ENCODE data around the gene PXDN.

The PXDN gene

DNA sequence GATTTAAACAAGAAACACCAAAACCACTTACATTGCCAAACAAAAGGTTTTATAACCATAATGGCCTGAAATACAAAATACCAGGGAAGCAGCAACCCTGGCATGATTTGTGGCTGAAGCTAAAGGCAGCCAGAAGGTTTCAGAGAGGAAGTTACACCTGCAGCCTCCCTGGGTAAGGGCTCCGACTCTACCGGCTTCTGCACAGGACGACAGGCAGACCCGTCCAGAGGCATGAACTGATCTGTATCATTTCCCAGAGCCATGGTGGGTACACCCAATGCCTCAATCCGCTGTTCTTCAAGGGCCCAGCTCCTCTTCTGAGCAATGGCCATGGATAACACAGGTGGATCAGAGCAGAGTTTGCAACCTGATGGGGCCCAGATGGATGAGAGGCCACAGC lies 71.6 kb downstream of the PXDN start:
- Histone ChIP-seq H3K36me3 (peaks cover 44% of the 10 kb centered on the region), H3K27ac (no peak overlapping the region), H3K4me3 (ENCODE audit: low read depth, low read length) (no peak overlapping the region), H3K27me3 (ENCODE audit: insufficient read depth, low read depth, severe bottlenecking) (no peaks in the 10 kb centered on the region), H3K9me3 (ENCODE audit: severe bottlenecking) (no peaks in the 10 kb centered on the region)
- no peak for DNase-seq
- TF ChIP-seq, protein P1, sequence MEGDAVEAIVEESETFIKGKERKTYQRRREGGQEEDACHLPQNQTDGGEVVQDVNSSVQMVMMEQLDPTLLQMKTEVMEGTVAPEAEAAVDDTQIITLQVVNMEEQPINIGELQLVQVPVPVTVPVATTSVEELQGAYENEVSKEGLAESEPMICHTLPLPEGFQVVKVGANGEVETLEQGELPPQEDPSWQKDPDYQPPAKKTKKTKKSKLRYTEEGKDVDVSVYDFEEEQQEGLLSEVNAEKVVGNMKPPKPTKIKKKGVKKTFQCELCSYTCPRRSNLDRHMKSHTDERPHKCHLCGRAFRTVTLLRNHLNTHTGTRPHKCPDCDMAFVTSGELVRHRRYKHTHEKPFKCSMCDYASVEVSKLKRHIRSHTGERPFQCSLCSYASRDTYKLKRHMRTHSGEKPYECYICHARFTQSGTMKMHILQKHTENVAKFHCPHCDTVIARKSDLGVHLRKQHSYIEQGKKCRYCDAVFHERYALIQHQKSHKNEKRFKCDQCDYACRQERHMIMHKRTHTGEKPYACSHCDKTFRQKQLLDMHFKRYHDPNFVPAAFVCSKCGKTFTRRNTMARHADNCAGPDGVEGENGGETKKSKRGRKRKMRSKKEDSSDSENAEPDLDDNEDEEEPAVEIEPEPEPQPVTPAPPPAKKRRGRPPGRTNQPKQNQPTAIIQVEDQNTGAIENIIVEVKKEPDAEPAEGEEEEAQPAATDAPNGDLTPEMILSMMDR (IDR thresholded peaks at IDR 0.05; ENCODE audit: low read depth, low read length) = no peak

DNA sequence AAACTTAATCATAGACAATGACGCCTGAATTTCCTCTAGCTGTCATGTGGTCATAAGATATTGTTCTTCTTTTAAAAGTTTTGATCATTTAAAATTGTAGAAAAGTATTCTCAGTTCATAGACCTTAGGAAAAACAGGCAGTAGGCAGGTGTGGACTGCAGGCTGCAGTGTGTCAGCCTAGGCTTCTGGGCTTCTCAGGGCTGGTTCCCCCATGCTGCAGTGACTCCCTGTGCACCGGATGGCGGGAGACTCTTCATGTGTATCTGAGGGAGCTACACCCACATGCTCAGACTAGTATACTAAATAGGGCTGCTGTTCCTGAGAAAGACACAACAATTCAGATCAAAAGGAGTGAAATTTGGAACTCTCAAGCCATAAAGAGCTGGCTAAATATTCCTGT lies 72.4 kb downstream of the PXDN start:
- DNase-seq = no peak
- TF ChIP-seq, protein P1 (IDR thresholded peaks at IDR 0.05; ENCODE audit: low read depth, low read length) = no peak
- Histone ChIP-seq H3K27me3 (ENCODE audit: insufficient read depth, low read depth, severe bottlenecking) (no peaks in the 10 kb centered on the region), H3K27ac (no peak overlapping the region), H3K4me3 (ENCODE audit: low read depth, low read length) (no peak overlapping the region), H3K36me3 (peaks cover 38% of the 10 kb centered on the region), H3K9me3 (ENCODE audit: severe bottlenecking) (no peaks in the 10 kb centered on the region)

- H3K36me3 ChIP-seq = peaks cover 32% of the 10 kb centered on the region
- no peaks in the 10 kb centered on the region for H3K27me3 ChIP-seq (ENCODE audit: insufficient read depth, low read depth, severe bottlenecking)
- H3K27ac ChIP-seq = no peak overlapping the region
- no peak overlapping the region for H3K4me3 ChIP-seq (ENCODE audit: low read depth, low read length)
- TF ChIP-seq, protein P1 (IDR thresholded peaks at IDR 0.05; ENCODE audit: low read depth, low read length) = no peak
- DNase-seq = no peak
- H3K9me3 ChIP-seq (ENCODE audit: severe bottlenecking) = no peaks in the 10 kb centered on the region
These were observed 73.7 kb downstream of the PXDN start for GRCh38 chr2:1670636-1671035.

DNA sequence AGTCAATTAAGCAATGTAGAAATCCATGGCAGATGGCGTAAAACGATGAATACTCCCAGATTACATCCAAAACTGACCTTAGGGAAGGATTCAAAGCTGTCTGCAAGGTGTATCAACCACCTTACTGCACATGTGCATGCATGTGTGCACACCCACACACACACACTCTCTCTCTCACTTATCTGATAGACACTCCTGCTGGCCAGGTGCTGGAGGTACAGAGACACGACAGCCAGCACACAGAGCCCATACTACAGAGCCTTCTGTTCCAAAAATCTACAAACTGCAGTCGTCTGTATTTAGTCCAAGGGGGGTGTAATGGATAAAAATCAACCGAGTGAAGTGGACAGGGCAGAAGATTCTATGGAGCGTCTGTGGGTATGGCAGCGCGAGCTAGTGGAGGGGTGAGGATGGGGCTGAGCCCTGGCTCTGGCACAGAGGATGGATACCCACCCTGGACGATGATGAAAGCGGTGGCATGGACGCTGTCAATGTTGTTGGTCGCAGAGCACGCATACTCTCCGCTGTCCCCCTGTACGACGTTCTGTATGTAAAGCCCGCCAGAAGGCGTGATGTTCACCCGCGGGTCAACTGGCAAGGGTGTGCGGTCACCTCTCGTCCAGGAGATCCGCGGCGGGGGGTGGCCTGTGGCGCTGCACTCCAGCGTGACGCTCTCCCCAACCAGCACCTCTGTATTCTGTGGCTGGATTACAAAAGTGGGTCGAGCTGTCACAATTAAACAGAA lies 78.4 kb downstream of the PXDN start:
- TF ChIP-seq, protein P1 (IDR thresholded peaks at IDR 0.05; ENCODE audit: low read depth, low read length) = no peak
- H3K4me3 ChIP-seq (ENCODE audit: low read depth, low read length) = no peak overlapping the region
- H3K36me3 ChIP-seq = peaks cover 30% of the 10 kb centered on the region
- no peaks in the 10 kb centered on the region for H3K27me3 ChIP-seq (ENCODE audit: insufficient read depth, low read depth, severe bottlenecking)
- H3K9me3 ChIP-seq (ENCODE audit: severe bottlenecking) = no peaks in the 10 kb centered on the region
- H3K27ac ChIP-seq = no peak overlapping the region
- no peak for DNase-seq

- H3K36me3 ChIP-seq = peaks cover 38% of the 10 kb centered on the region
- no peak overlapping the region for H3K4me3 ChIP-seq (ENCODE audit: low read depth, low read length)
- no peak overlapping the region for H3K27ac ChIP-seq
- H3K9me3 ChIP-seq (ENCODE audit: severe bottlenecking) = no peaks in the 10 kb centered on the region
- DNase-seq = no peak
- TF ChIP-seq, protein P1 (IDR thresholded peaks at IDR 0.05; ENCODE audit: low read depth, low read length) = no peak
- no peaks in the 10 kb centered on the region for H3K27me3 ChIP-seq (ENCODE audit: insufficient read depth, low read depth, severe bottlenecking)
These were observed 79.6 kb downstream of the PXDN start for GRCh38 chr2:1664698-1665097.

Data from WERI-Rb-1 (cell line).